ENCODE measurements around the gene PCSK1N.

- TF ChIP-seq POLR2AphosphoS5 (IDR thresholded peaks at IDR 0.05; ENCODE audit: low read depth, low read length) (no peak), POLR2A (IDR thresholded peaks at IDR 0.05; ENCODE audit: low read depth, low read length) (no peak), SPI1 (IDR thresholded peaks at IDR 0.05; ENCODE audit: low read depth, low read length) (no peak), TAF1 (IDR thresholded peaks at IDR 0.05; ENCODE audit: low read depth, low read length) (no peak)
Measured at GRCh38 chrX:48823053-48823452, 12.4 kb downstream of the PCSK1N start.

Measured in GM12891 (cell line).